HEK293 (cell line): Measurements from ENCODE around the gene CTCF.

Experiments
- ELK4 ChIP-seq: IDR thresholded peaks from 2 replicates; pipeline ENCODE4 v1.6.1; 2011; ENCODE audit warnings: mild to moderate bottlenecking, low read depth, low read length, borderline replicate concordance
- GLIS1 ChIP-seq: fragments of 450-650 bp; formaldehyde crosslinking; IDR thresholded peaks from 2 replicates; pipeline ENCODE4 v1.5.1; 2016; ENCODE audit warnings: missing biosample characterization, missing genetic modification characterization
- HOXD13 ChIP-seq: sonication (generic); formaldehyde crosslinking; IDR thresholded peaks from 2 replicates; pipeline ENCODE4 v1.8.0; 2022; ENCODE audit warnings: missing genetic modification reagents, borderline replicate concordance
- KLF7 ChIP-seq: fragments of 450-650 bp; formaldehyde crosslinking; IDR thresholded peaks from 2 replicates; pipeline ENCODE4 v1.5.1; 2016; ENCODE audit warnings: missing biosample characterization, missing genetic modification characterization, borderline replicate concordance
- SALL2 ChIP-seq: fragments of 450-650 bp; formaldehyde crosslinking; IDR thresholded peaks from 2 replicates; pipeline ENCODE4 v1.5.0; 2017; ENCODE audit warnings: missing biosample characterization, mild to moderate bottlenecking, missing genetic modification characterization, borderline replicate concordance
- SP3 ChIP-seq: fragments of 450-650 bp; formaldehyde crosslinking; IDR thresholded peaks from 2 replicates; pipeline ENCODE4 v1.5.1; 2016; ENCODE audit warnings: missing biosample characterization, missing genetic modification characterization
- TRIM28 ChIP-seq: IDR thresholded peaks from 2 replicates; pipeline ENCODE4 v1.6.1; 2011; ENCODE audit warnings: low read length, control low read depth, borderline replicate concordance
- ZBTB1 ChIP-seq: fragments of 450-650 bp; formaldehyde crosslinking; IDR thresholded peaks from 2 replicates; pipeline ENCODE4 v1.5.1; 2016; ENCODE audit warnings: missing biosample characterization, missing genetic modification characterization
- ZNF184 ChIP-seq: fragments of 450-650 bp; IDR thresholded peaks from 2 replicates; pipeline ENCODE4 v1.5.1; 2018; ENCODE audit warnings: missing biosample characterization, mild to moderate bottlenecking, missing genetic modification characterization
- ZNF211 ChIP-seq: fragments of 450-650 bp; formaldehyde crosslinking; IDR thresholded peaks from 2 replicates; pipeline ENCODE4 v1.5.1; 2016; ENCODE audit warnings: low read depth, missing biosample characterization, missing genetic modification characterization
- ZNF26 ChIP-seq: fragments of 450-650 bp; formaldehyde crosslinking; IDR thresholded peaks from 2 replicates; pipeline ENCODE4 v1.5.1; 2016; ENCODE audit warnings: missing biosample characterization, missing genetic modification characterization
- ZNF274 ChIP-seq, 2 experiments: fragments of 200-500 bp in 1 of 2; fragments of 450-650 bp in 1 of 2; sonication (Bioruptor generic) in 1 of 2; formaldehyde crosslinking in 1 of 2; IDR thresholded peaks; 2 replicates each; pipeline versions ENCODE4 v1.5.1 to v1.6.1; 2014 to 2016; ENCODE audit warnings: borderline replicate concordance in 1 of 2, inconsistent platforms in 1 of 2, low read length in 1 of 2, missing biosample characterization in 1 of 2, missing genetic modification characterization in 1 of 2
- ZNF394 ChIP-seq: fragments of 450-650 bp; formaldehyde crosslinking; IDR thresholded peaks from 2 replicates; pipeline ENCODE4 v1.5.1; 2016; ENCODE audit warnings: missing biosample characterization, missing genetic modification characterization, mild to moderate bottlenecking, moderate library complexity, borderline replicate concordance
- ZNF48 ChIP-seq: fragments of 450-650 bp; formaldehyde crosslinking; IDR thresholded peaks from 2 replicates; pipeline ENCODE4 v1.5.1; 2016; ENCODE audit warnings: missing biosample characterization, missing genetic modification characterization
- ZNF544 ChIP-seq: fragments of 450-650 bp; formaldehyde crosslinking; IDR thresholded peaks from 2 replicates; pipeline ENCODE4 v1.5.0; 2017; ENCODE audit warnings: missing biosample characterization, missing genetic modification characterization
- ZNF580 ChIP-seq: fragments of 450-650 bp; formaldehyde crosslinking; IDR thresholded peaks from 2 replicates; pipeline ENCODE4 v1.5.1; 2016; ENCODE audit warnings: missing biosample characterization, missing genetic modification characterization
- ZNF610 ChIP-seq: fragments of 450-650 bp; formaldehyde crosslinking; IDR thresholded peaks from 2 replicates; pipeline ENCODE4 v1.5.1; 2016; ENCODE audit warnings: missing biosample characterization, missing genetic modification characterization, borderline replicate concordance
- ZNF624 ChIP-seq: fragments of 450-650 bp; formaldehyde crosslinking; IDR thresholded peaks from 2 replicates; pipeline ENCODE4 v1.5.1; 2017; ENCODE audit warnings: missing biosample characterization, missing genetic modification characterization
- ZNF777 ChIP-seq: fragments of 450-650 bp; formaldehyde crosslinking; IDR thresholded peaks from 2 replicates; pipeline ENCODE4 v1.5.1; 2017; ENCODE audit warnings: missing biosample characterization, missing genetic modification characterization, borderline replicate concordance
- ZNF785 ChIP-seq: fragments of 450-650 bp; formaldehyde crosslinking; IDR thresholded peaks from 2 replicates; pipeline ENCODE4 v1.5.1; 2016; ENCODE audit warnings: missing biosample characterization, missing genetic modification characterization
- ZSCAN23 ChIP-seq: fragments of 450-650 bp; formaldehyde crosslinking; IDR thresholded peaks from 2 replicates; pipeline ENCODE4 v1.5.1; 2016; ENCODE audit warnings: missing biosample characterization, missing genetic modification characterization
- TF ChIP-seq, protein P1 (sequence below): fragments of 450-650 bp; formaldehyde crosslinking; IDR thresholded peaks from 2 replicates; pipeline ENCODE4 v1.5.1; 2016; ENCODE audit warnings: missing biosample characterization, missing genetic modification characterization
- TF ChIP-seq, protein P2 (sequence below): fragments of 450-650 bp; formaldehyde crosslinking; IDR thresholded peaks from 2 replicates; pipeline ENCODE4 v1.5.1; 2016; ENCODE audit warnings: missing biosample characterization, missing genetic modification characterization

The CTCF gene

GRCh38 chr16:67561824-67562525, 351 bp upstream of the CTCF start (continued):
- TF ChIP-seq ZSCAN23 (tag by site-specific recombination), result no peak
- peak; percentile 88 for TF ChIP-seq SP3 (tag by site-specific recombination)
- TF ChIP-seq HOXD13 (CRISPR knock-in tag), result no peak
- no peak for TF ChIP-seq ZNF26 (tag by site-specific recombination)
- TF ChIP-seq ELK4, result no peak
- TF ChIP-seq ZNF785, result 0 out of 2 replicates have a peak, but pooled peaks have one; percentile 84
- no peak for TF ChIP-seq ZNF624
- TF ChIP-seq KLF7, result no peak
- TF ChIP-seq, protein P1, sequence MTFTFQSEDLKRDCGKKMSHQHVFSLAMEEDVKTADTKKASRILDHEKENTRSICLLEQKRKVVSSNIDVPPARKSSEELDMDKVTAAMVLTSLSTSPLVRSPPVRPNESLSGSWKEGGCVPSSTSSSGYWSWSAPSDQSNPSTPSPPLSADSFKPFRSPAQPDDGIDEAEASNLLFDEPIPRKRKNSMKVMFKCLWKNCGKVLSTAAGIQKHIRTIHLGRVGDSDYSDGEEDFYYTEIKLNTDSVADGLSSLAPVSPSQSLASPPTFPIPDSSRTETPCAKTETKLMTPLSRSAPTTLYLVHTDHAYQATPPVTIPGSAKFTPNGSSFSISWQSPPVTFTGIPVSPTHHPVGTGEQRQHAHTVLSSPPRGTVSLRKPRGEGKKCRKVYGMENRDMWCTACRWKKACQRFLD (tag by site-specific recombination), result no peak
- no peak for TF ChIP-seq SALL2 (tag by site-specific recombination)
- TF ChIP-seq ZNF777 (tag by site-specific recombination), result no peak
- peak; percentile 8; the same call in 1 of the 2 replicates for TF ChIP-seq ZNF184 (tag by site-specific recombination)
- TF ChIP-seq, protein P2, sequence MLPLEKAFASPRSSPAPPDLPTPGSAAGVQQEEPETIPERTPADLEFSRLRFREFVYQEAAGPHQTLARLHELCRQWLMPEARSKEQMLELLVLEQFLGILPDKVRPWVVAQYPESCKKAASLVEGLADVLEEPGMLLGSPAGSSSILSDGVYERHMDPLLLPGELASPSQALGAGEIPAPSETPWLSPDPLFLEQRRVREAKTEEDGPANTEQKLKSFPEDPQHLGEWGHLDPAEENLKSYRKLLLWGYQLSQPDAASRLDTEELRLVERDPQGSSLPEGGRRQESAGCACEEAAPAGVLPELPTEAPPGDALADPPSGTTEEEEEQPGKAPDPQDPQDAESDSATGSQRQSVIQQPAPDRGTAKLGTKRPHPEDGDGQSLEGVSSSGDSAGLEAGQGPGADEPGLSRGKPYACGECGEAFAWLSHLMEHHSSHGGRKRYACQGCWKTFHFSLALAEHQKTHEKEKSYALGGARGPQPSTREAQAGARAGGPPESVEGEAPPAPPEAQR (tag by site-specific recombination), result no peak
- TF ChIP-seq ZNF274 (IDR thresholded peaks at IDR 0.05; ENCODE audit: low read length), result no peak
- no peak for TF ChIP-seq ZNF274 (tag by site-specific recombination; IDR thresholded peaks at IDR 0.05; ENCODE audit: borderline replicate concordance)
- no peak for TF ChIP-seq ZNF211 (tag by site-specific recombination)
- TF ChIP-seq ZBTB1 (tag by site-specific recombination), result no peak
- no peak for TF ChIP-seq ZNF610 (tag by site-specific recombination)
- TF ChIP-seq ZNF580 (tag by site-specific recombination), result no peak
- TF ChIP-seq GLIS1, result no peak
- no peak for TF ChIP-seq ZNF48 (tag by site-specific recombination)
- no peak for TF ChIP-seq ZNF394 (tag by site-specific recombination)
- no peak for TF ChIP-seq TRIM28
- no peak for TF ChIP-seq ZNF544 (tag by site-specific recombination)
